GM23338 (cell line): ENCODE data around the gene SYT2. TPM values are rescaled to one million over a fixed set of nuclear protein-coding genes. Genes with fewer than 3 reads are reported as not detected.
A peak's percentile ranks its signal among the peaks of the same experiment; 100 is the strongest.

Experiments used
- ATAC-seq: fragments of 200-7000 bp; cut with Tn5 transposase; 3 replicates; pipeline ENCODE4 v1.9.1; 2020
- DNase-seq: peaks from one replicate; pipeline ENCODE4 v3.0.0-alpha.2; 2015; ENCODE audit warnings: low spot score
- H2AFZ ChIP-seq: fragments of 200-600 bp; sonication (generic); 2 replicates; pipeline ENCODE4 v1.8.0; 2016; ENCODE audit warnings: antibody characterized with exemption, mild to moderate bottlenecking, moderate library complexity
- H3F3A ChIP-seq: fragments of 200-600 bp; sonication (generic); replicated peaks from 2 replicates; pipeline ENCODE4 v1.8.0; 2017; ENCODE audit warnings: antibody characterized with exemption, mixed run types, low read depth
- H3K27ac ChIP-seq: fragments of 200-600 bp; sonication (generic); 2 replicates; pipeline ENCODE4 v1.6.1; 2016; ENCODE audit warnings: low read depth
- H3K27me3 ChIP-seq: fragments of 200-600 bp; sonication (generic); 2 replicates; pipeline ENCODE4 v1.8.0; 2016; ENCODE audit warnings: mild to moderate bottlenecking, mixed run types, moderate library complexity; ENCODE audit not compliant: insufficient read depth
- H3K36me3 ChIP-seq: fragments of 200-600 bp; sonication (generic); 2 replicates; pipeline ENCODE4 v1.8.0; 2016; ENCODE audit warnings: mild to moderate bottlenecking; ENCODE audit not compliant: insufficient read depth
- H3K4me1 ChIP-seq: fragments of 200-600 bp; sonication (generic); 2 replicates; pipeline ENCODE4 v1.8.0; 2016; ENCODE audit warnings: mild to moderate bottlenecking, moderate library complexity; ENCODE audit not compliant: insufficient read depth
- H3K4me2 ChIP-seq: fragments of 200-600 bp; sonication (generic); 2 replicates; pipeline ENCODE4 v1.7.1; 2017; ENCODE audit warnings: mixed run types
- H3K4me3 ChIP-seq: fragments of 200-600 bp; sonication (generic); 2 replicates; pipeline ENCODE4 v1.6.1; 2016; ENCODE audit warnings: mixed run types
- H3K79me2 ChIP-seq: fragments of 200-600 bp; sonication (generic); replicated peaks from 2 replicates; pipeline ENCODE4 v1.8.0; 2017; ENCODE audit warnings: mild to moderate bottlenecking; ENCODE audit not compliant: insufficient read depth
- H3K9me2 ChIP-seq: fragments of 200-600 bp; sonication (generic); 2 replicates; pipeline ENCODE4 v1.8.0; 2017; ENCODE audit not compliant: insufficient read depth
- H4K20me1 ChIP-seq: fragments of 200-600 bp; sonication (generic); replicated peaks from 2 replicates; pipeline ENCODE4 v1.8.0; 2017; ENCODE audit warnings: mild to moderate bottlenecking; ENCODE audit not compliant: insufficient read depth
- H3K27ac Mint-ChIP-seq: 2 replicates; pipeline ENCODE4 v1.8.0; 2020; ENCODE audit warnings: inconsistent platforms, mild to moderate bottlenecking, moderate library complexity, mixed read lengths
- H3K27me3 Mint-ChIP-seq: 3 replicates; pipeline ENCODE4 v1.8.0; 2022; ENCODE audit warnings: low read depth, mild to moderate bottlenecking, moderate library complexity, mixed read lengths, inconsistent platforms; ENCODE audit not compliant: insufficient read depth, poor library complexity
- H3K36me3 Mint-ChIP-seq: 3 replicates; pipeline ENCODE4 v1.8.0; 2021; ENCODE audit warnings: low read depth, mild to moderate bottlenecking, inconsistent platforms, moderate library complexity, mixed read lengths
- H3K4me1 Mint-ChIP-seq: 3 replicates; pipeline ENCODE4 v1.8.0; 2020; ENCODE audit warnings: mild to moderate bottlenecking, inconsistent platforms, mixed read lengths
- H3K4me3 Mint-ChIP-seq: 3 replicates; pipeline ENCODE4 v1.8.0; 2021; ENCODE audit warnings: moderate library complexity, mild to moderate bottlenecking, inconsistent platforms, mixed read lengths
- H3K9me3 Mint-ChIP-seq: 3 replicates; pipeline ENCODE4 v1.8.0; 2020; ENCODE audit warnings: moderate library complexity, mild to moderate bottlenecking, inconsistent platforms, mixed read lengths
- EZH2 ChIP-seq: fragments of 200-600 bp; sonication (generic); IDR thresholded peaks from one replicate; pipeline ENCODE4 v1.8.0; 2017; ENCODE audit warnings: antibody characterized with exemption, mild to moderate bottlenecking, low read depth; ENCODE audit not compliant: unreplicated experiment
- EZH2phosphoT487 ChIP-seq: fragments of 200-600 bp; sonication (generic); IDR thresholded peaks from one replicate; pipeline ENCODE4 v1.8.1; 2018; ENCODE audit warnings: antibody characterized with exemption; ENCODE audit not compliant: unreplicated experiment
- JUNB ChIP-seq: IDR thresholded peaks from one replicate; pipeline ENCODE4 v1.6.1; 2016; ENCODE audit warnings: antibody characterized with exemption; ENCODE audit not compliant: unreplicated experiment
- STAT1 ChIP-seq: IDR thresholded peaks from one replicate; pipeline ENCODE4 v1.6.1; 2016; ENCODE audit warnings: antibody characterized with exemption; ENCODE audit not compliant: unreplicated experiment
- polyA plus RNA-seq: library from polyadenylated mRNA; unstranded; fragments of >200 nt; fragmentation: Nextera tagmentation; extraction: Ambion mirVana; gene quantifications from 2 replicates; pipeline ENCODE4 v1.2.1, GENCODE V29; 2016
- total RNA-seq: library from RNA; depleted of rRNA; stranded (reverse); fragments of >200 nt; shearing (Covaris generic); gene quantifications from 2 replicates; pipeline ENCODE4 v1.2.3, GENCODE V29; 2014
- TF ChIP-seq, protein P1 (sequence below): IDR thresholded peaks from 2 replicates; pipeline ENCODE4 v1.6.1; 2016; ENCODE audit warnings: antibody characterized with exemption
- TF ChIP-seq, protein P2 (sequence below): fragments of 250-450 bp; sonication (Bioruptor Pico); IDR thresholded peaks from 2 replicates; pipeline ENCODE4 v1.5.0; 2020; ENCODE audit warnings: mild to moderate bottlenecking, moderate library complexity

The SYT2 gene
- total and polyA plus RNA-seq, 2 experiments from 2014 or later, result 2.4 to 12.5 TPM

DNA sequence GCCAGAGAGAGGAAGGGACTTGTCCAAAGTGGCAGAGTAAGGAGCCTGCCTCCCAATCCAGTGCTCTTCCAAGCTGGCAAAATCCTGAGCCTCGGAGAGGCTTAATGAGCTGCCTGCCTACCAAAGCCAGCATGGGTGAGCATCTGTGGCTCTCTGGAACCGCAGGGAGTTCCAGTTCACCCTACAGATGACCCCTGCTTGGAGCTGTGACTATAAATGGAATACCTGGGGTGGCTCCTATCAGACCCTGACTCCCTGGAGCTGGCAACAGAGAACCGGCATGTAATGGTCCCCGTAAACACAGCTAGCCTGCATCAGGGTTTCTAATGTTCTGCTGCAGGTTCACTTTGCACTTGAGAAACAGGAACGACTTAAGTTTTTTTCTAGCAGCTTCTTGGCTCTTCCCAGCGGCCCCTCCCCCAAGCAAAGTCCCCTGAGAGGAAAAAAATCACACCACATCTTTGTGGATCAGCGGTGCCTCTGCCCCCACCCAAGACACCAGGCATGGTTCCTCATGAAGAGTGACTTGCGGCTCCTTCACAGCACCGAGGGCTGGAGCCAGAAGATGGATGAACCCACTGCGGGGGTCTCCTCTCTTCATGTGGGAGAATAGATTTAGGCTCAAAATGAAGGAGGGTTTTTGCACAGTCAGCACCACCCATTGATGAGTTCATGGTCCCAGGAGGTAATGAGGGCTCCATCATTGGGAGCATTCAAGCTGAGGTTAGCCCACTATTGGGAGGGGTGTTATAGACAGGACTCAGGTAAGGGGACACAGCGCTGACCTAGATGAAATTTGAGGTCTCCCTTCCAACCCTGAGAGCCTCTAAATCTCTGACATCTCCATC is 79.0 kb downstream of the SYT2 start:
- H3K79me2 ChIP-seq, result no peaks in the 10 kb centered on the region

More for the DNA sequence above, 79.0 kb downstream of the SYT2 start:
- Histone ChIP-seq H3K4me1 (peaks cover 12% of the 10 kb centered on the region; the same call in 1 of the 2 replicates), H2AFZ (no peak overlapping the region), H3K9me2 (no peaks in the 10 kb centered on the region), H3K27ac (no peak overlapping the region), H3K27me3 (no peaks in the 10 kb centered on the region), H3K36me3 (no peaks in the 10 kb centered on the region), H3K4me2 (no peak overlapping the region), H3F3A (no peaks in the 10 kb centered on the region), H3K4me3 (no peak overlapping the region), H4K20me1 (no peaks in the 10 kb centered on the region; the same call in 1 of the 2 replicates)
- Mint-ChIP-seq H3K4me1 (peaks cover 21% of the 10 kb centered on the region), H3K27ac (0 out of 2 replicates have a peak overlapping the region, but pooled peaks have one; percentile 15), H3K4me3 (no peak overlapping the region), H3K36me3 (no peaks in the 10 kb centered on the region), H3K27me3 (peaks cover 5% of the 10 kb centered on the region), H3K9me3 (no peaks in the 10 kb centered on the region)
- DNase-seq, result no peak
- TF ChIP-seq JUNB (no peak), EZH2 (no peak), STAT1 (no peak), EZH2phosphoT487 (no peak)
- TF ChIP-seq, protein P1, sequence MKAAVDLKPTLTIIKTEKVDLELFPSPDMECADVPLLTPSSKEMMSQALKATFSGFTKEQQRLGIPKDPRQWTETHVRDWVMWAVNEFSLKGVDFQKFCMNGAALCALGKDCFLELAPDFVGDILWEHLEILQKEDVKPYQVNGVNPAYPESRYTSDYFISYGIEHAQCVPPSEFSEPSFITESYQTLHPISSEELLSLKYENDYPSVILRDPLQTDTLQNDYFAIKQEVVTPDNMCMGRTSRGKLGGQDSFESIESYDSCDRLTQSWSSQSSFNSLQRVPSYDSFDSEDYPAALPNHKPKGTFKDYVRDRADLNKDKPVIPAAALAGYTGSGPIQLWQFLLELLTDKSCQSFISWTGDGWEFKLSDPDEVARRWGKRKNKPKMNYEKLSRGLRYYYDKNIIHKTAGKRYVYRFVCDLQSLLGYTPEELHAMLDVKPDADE, result no peak
- TF ChIP-seq, protein P2, sequence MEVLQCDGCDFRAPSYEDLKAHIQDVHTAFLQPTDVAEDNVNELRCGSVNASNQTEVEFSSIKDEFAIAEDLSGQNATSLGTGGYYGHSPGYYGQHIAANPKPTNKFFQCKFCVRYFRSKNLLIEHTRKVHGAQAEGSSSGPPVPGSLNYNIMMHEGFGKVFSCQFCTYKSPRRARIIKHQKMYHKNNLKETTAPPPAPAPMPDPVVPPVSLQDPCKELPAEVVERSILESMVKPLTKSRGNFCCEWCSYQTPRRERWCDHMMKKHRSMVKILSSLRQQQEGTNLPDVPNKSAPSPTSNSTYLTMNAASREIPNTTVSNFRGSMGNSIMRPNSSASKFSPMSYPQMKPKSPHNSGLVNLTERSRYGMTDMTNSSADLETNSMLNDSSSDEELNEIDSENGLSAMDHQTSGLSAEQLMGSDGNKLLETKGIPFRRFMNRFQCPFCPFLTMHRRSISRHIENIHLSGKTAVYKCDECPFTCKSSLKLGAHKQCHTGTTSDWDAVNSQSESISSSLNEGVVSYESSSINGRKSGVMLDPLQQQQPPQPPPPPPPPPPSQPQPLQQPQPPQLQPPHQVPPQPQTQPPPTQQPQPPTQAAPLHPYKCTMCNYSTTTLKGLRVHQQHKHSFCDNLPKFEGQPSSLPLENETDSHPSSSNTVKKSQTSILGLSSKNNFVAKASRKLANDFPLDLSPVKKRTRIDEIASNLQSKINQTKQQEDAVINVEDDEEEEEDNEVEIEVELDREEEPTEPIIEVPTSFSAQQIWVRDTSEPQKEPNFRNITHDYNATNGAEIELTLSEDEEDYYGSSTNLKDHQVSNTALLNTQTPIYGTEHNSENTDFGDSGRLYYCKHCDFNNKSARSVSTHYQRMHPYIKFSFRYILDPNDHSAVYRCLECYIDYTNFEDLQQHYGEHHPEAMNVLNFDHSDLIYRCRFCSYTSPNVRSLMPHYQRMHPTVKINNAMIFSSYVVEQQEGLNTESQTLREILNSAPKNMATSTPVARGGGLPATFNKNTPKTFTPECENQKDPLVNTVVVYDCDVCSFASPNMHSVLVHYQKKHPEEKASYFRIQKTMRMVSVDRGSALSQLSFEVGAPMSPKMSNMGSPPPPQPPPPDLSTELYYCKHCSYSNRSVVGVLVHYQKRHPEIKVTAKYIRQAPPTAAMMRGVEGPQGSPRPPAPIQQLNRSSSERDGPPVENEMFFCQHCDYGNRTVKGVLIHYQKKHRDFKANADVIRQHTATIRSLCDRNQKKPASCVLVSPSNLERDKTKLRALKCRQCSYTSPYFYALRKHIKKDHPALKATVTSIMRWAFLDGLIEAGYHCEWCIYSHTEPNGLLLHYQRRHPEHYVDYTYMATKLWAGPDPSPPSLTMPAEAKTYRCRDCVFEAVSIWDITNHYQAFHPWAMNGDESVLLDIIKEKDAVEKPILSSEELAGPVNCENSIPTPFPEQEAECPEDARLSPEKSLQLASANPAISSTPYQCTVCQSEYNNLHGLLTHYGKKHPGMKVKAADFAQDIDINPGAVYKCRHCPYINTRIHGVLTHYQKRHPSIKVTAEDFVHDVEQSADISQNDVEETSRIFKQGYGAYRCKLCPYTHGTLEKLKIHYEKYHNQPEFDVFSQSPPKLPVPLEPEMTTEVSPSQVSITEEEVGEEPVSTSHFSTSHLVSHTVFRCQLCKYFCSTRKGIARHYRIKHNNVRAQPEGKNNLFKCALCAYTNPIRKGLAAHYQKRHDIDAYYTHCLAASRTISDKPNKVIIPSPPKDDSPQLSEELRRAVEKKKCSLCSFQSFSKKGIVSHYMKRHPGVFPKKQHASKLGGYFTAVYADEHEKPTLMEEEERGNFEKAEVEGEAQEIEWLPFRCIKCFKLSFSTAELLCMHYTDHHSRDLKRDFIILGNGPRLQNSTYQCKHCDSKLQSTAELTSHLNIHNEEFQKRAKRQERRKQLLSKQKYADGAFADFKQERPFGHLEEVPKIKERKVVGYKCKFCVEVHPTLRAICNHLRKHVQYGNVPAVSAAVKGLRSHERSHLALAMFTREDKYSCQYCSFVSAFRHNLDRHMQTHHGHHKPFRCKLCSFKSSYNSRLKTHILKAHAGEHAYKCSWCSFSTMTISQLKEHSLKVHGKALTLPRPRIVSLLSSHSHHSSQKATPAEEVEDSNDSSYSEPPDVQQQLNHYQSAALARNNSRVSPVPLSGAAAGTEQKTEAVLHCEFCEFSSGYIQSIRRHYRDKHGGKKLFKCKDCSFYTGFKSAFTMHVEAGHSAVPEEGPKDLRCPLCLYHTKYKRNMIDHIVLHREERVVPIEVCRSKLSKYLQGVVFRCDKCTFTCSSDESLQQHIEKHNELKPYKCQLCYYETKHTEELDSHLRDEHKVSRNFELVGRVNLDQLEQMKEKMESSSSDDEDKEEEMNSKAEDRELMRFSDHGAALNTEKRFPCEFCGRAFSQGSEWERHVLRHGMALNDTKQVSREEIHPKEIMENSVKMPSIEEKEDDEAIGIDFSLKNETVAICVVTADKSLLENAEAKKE (CRISPR knock-in tag), result no peak
- ATAC-seq, result no peak
